RWPE2 (cell line): ENCODE results near the gene KCNQ1OT1.

Source experiments
- ATAC-seq: fragments of 200-7000 bp; cut with Tn5 transposase; 3 replicates; pipeline ENCODE4 v1.9.1; 2021; ENCODE audit warnings: low read depth
- DNase-seq: peaks from one replicate; pipeline ENCODE4 v3.0.0-alpha.2; 2020; ENCODE audit warnings: low spot score
- H3K27ac ChIP-seq: fragments of 450-650 bp; 2 replicates; pipeline ENCODE4 v1.5.1; 2017; ENCODE audit warnings: mild to moderate bottlenecking; ENCODE audit not compliant: poor library complexity, severe bottlenecking
- H3K27me3 ChIP-seq: fragments of 250-450 bp; sonication (Bioruptor Pico); 2 replicates; pipeline ENCODE4 v1.5.1; 2021; ENCODE audit warnings: mild to moderate bottlenecking, moderate library complexity; ENCODE audit not compliant: insufficient read depth, poor library complexity, severe bottlenecking
- H3K36me3 ChIP-seq: fragments of 250-450 bp; sonication (Bioruptor Pico); 2 replicates; pipeline ENCODE4 v1.5.1; 2020; ENCODE audit warnings: low read depth, mild to moderate bottlenecking, moderate library complexity
- H3K4me1 ChIP-seq: fragments of 250-450 bp; sonication (Bioruptor Pico); 2 replicates; pipeline ENCODE4 v1.5.1; 2021; ENCODE audit warnings: mild to moderate bottlenecking, moderate library complexity; ENCODE audit not compliant: insufficient read depth, poor library complexity, severe bottlenecking
- H3K4me3 ChIP-seq: fragments of 250-450 bp; sonication (Bioruptor Pico); 2 replicates; pipeline ENCODE4 v1.5.1; 2021; ENCODE audit warnings: mild to moderate bottlenecking, moderate library complexity; ENCODE audit not compliant: severe bottlenecking
- H3K9me3 ChIP-seq: fragments of 250-450 bp; sonication (Bioruptor Pico); 2 replicates; pipeline ENCODE4 v1.5.1; 2021; ENCODE audit warnings: mild to moderate bottlenecking, moderate library complexity; ENCODE audit not compliant: severe bottlenecking
- TF ChIP-seq, protein P1 (sequence below): fragments of 450-650 bp; IDR thresholded peaks from one replicate; pipeline ENCODE4 v1.5.1; 2017; ENCODE audit warnings: mild to moderate bottlenecking, moderate library complexity; ENCODE audit not compliant: poor library complexity, severe bottlenecking

Gene KCNQ1OT1

GRCh38 chr11:2586793-2587131 lies 113.0 kb downstream of the KCNQ1OT1 start:
- H3K36me3 ChIP-seq: no peaks in the 10 kb centered on the region
- H3K27me3 ChIP-seq: peaks cover 7% of the 10 kb centered on the region
- H3K4me3 ChIP-seq: no peak overlapping the region
- H3K4me1 ChIP-seq: no peaks in the 10 kb centered on the region
- H3K27ac ChIP-seq: no peak overlapping the region
- DNase-seq (peak; percentile 53), ATAC-seq (no peak)
- no peaks in the 10 kb centered on the region for H3K9me3 ChIP-seq
- TF ChIP-seq, protein P1, sequence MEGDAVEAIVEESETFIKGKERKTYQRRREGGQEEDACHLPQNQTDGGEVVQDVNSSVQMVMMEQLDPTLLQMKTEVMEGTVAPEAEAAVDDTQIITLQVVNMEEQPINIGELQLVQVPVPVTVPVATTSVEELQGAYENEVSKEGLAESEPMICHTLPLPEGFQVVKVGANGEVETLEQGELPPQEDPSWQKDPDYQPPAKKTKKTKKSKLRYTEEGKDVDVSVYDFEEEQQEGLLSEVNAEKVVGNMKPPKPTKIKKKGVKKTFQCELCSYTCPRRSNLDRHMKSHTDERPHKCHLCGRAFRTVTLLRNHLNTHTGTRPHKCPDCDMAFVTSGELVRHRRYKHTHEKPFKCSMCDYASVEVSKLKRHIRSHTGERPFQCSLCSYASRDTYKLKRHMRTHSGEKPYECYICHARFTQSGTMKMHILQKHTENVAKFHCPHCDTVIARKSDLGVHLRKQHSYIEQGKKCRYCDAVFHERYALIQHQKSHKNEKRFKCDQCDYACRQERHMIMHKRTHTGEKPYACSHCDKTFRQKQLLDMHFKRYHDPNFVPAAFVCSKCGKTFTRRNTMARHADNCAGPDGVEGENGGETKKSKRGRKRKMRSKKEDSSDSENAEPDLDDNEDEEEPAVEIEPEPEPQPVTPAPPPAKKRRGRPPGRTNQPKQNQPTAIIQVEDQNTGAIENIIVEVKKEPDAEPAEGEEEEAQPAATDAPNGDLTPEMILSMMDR: no peak

GRCh38 chr11:2586087-2586792 lies 113.6 kb downstream of the KCNQ1OT1 start:
- H3K9me3 ChIP-seq: no peaks in the 10 kb centered on the region
- TF ChIP-seq, protein P1: no peak
- ATAC-seq (no peak), DNase-seq (no peak)
- H3K27ac ChIP-seq: no peak overlapping the region
- H3K27me3 ChIP-seq: peaks cover 2% of the 10 kb centered on the region
- H3K4me1 ChIP-seq: no peaks in the 10 kb centered on the region
- no peaks in the 10 kb centered on the region for H3K36me3 ChIP-seq
- H3K4me3 ChIP-seq: no peak overlapping the region

DNA sequence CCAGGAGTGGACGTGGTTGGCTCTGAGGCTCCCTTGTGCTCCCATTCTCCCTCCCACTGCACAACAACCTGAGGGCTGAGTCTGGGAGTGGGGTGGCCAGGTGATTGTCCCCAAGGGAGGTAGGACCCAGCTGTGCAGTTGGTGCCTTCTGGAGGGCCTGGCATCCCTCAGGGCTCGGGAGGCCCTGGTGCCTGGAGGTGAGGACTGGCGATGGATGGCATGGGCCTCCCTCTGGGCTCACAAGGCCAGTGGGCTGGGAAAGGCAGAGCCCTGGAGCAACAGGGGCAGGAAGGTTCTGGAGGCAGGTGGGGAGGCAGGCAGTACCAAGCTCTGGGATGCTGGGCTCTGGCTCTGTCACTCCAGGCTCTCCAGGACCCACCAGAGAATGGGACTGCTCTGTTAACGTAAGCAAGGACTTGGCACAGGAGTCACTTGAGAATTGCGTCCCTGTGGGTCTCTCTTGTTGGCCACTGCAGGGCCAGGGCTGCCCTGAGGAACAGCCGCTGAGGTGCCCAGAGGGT lies 114.2 kb downstream of the KCNQ1OT1 start:
- no peak for ATAC-seq
- H3K27me3 ChIP-seq: no peaks in the 10 kb centered on the region
- TF ChIP-seq, protein P1: no peak
- DNase-seq: no peak
- no peaks in the 10 kb centered on the region for H3K36me3 ChIP-seq
- H3K27ac ChIP-seq: no peak overlapping the region
- no peaks in the 10 kb centered on the region for H3K4me1 ChIP-seq
- no peak overlapping the region for H3K4me3 ChIP-seq
- no peaks in the 10 kb centered on the region for H3K9me3 ChIP-seq

- TF ChIP-seq, protein P1: no peak
- ATAC-seq (no peak), DNase-seq (peak; percentile 59)
- no peaks in the 10 kb centered on the region for H3K9me3 ChIP-seq
- H3K27ac ChIP-seq: no peak overlapping the region
- no peaks in the 10 kb centered on the region for H3K36me3 ChIP-seq
- H3K27me3 ChIP-seq: no peaks in the 10 kb centered on the region
- H3K4me3 ChIP-seq: no peak overlapping the region
- no peaks in the 10 kb centered on the region for H3K4me1 ChIP-seq
Observed at GRCh38 chr11:2584812-2585565, 114.8 kb downstream of the KCNQ1OT1 start.

DNA sequence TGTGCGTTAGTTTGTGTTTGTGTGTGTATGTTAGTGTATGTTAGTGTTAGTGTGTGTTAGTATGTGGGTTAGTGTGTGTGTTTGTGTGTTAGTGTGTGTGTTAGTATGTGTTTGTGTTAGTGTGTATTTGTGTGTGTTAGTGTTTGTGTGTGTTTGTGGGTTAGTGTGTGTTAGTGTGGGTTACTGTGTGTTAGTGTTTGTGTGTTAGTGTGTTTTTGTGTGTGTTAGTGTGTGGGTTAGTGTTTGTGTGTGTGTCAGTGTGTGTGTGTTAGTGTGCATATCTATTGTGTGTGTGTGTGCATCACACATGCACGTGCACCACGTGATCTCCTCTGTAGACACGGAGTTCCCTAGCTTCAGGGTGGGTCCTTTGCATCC lies 115.4 kb downstream of the KCNQ1OT1 start:
- H3K27me3 ChIP-seq: no peaks in the 10 kb centered on the region
- H3K27ac ChIP-seq: no peak overlapping the region
- DNase-seq: no peak
- no peak overlapping the region for H3K4me3 ChIP-seq
- no peaks in the 10 kb centered on the region for H3K36me3 ChIP-seq
- H3K4me1 ChIP-seq: no peaks in the 10 kb centered on the region
- no peaks in the 10 kb centered on the region for H3K9me3 ChIP-seq
- TF ChIP-seq, protein P1: no peak
- no peak for ATAC-seq
